UCSD-AML1 (cell line): ENCODE data around the gene DPP4.
"Not testable (repeated sequence)": the region's sequence is repeated elsewhere in the genome, so short reads cannot be mapped to it uniquely, and the experiment has no call there.

ENCODE experiments used
- DNase-seq: peaks from one replicate; lab custom pipeline; 2025; ENCODE audit not compliant: unreplicated experiment; lab: John Stamatoyannopoulos, UW

The DPP4 gene

GRCh38 chr2:162060532-162060931 is 13.5 kb downstream of the DPP4 start:
- no peak for DNase-seq

DNA sequence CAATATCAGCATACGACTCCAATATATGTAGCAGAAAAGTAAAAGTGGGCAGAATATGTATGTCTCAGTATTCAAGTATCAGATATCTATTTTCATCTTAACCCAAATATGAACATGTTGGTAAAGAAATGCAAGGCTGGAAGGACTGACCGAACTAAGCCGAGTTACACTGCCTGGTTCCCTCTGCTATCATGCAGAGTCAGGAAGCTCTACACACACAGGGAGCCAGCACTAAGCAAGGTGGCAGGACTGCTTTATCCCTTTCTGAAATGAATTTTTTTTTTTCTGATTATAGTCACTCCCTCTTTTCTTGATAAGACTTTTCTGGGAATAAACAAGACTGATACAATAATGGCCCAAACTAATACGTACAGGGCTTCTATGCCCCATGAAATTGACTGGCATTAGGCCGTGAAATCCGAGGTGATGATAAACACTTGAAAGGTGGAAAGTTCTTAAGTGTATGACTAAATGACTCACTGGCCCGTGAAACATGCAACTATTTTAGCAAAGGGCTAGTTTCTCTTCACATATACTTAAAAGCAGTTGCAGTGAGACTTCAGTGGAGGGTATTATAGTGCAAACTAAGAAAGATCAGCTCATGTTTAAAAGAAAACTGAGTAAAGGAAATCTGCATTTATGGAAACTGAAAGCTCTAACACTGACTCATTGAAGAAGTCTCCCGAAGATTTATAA is 14.9 kb downstream of the DPP4 start:
- DNase-seq, result no peak

GRCh38 chr2:162057426-162057825 is 16.6 kb downstream of the DPP4 start:
- DNase-seq, result no peak

DNA sequence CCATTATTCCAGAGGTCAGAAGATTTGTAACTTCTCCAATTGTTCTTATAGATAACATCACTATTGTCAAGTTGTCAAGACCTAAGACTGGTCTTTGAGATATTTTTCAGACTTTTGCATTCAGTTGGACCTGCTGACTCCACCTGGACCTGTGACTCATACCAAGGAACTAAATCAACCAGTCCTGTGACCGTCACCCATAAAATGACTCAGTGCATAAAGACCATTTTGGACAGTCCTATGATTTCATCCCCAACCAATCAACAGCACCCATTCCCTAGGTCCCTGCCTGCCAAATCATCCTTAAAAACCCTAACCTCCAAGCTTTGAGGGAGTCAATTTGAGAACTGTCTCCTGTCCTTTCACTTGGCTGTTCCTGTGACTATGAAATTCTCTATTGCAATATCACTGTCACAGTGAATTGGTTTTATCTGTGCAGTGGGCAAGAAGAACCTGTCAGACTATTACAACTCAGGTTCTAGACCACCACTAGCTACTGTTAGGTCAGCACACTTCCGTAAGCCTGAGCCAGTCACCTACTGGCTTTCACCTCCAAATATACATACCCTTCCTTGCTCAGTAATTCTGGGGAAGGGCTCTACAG is 17.1 kb downstream of the DPP4 start:
- no peak for DNase-seq

DNA sequence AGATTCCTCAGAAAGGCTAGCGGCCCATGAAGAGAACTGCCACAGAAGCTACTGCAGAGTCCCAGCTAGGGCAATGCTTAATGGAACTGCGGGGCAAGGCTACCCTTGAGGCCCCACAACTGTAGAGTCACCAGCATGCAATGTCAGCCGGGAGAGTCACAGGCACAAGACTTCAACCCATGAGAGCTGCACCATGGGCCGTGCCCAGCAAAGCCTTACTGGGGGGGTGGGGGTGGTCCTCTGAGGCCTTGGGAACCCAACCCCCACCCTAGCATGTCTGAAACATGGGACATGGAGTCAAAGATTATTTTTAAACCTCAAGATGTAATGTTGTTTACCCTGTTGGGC is 20.2 kb downstream of the DPP4 start:
- no peak for DNase-seq

GRCh38 chr2:162053066-162053807 is 20.8 kb downstream of the DPP4 start:
- DNase-seq, result no peak

- no peak for DNase-seq
Measured at GRCh38 chr2:162050513-162050961, 23.5 kb downstream of the DPP4 start.

DNA sequence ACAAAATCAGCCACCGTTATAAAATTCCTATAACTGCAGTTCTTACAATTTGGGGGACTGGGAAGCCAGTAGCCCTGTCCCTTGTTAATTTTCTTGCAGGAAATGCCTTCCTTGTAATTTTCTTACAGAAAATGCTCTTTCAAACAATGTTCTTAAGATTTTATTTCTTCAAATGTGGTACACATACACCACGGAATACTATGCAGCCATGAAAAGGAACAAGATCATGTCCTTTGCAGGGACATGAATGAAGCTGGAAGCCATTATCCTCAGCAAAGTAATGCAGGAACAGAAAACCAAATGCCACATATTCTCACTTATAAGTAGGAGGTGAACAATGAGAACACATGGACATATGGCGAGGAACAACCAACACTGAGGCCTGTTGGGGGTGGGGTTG is 24.9 kb downstream of the DPP4 start:
- DNase-seq, result not testable (repeated sequence)

GRCh38 chr2:162044586-162044985 is 29.4 kb downstream of the DPP4 start:
- no peak for DNase-seq

GRCh38 chr2:162043132-162043531 is 30.9 kb downstream of the DPP4 start:
- DNase-seq, result no peak

DNA sequence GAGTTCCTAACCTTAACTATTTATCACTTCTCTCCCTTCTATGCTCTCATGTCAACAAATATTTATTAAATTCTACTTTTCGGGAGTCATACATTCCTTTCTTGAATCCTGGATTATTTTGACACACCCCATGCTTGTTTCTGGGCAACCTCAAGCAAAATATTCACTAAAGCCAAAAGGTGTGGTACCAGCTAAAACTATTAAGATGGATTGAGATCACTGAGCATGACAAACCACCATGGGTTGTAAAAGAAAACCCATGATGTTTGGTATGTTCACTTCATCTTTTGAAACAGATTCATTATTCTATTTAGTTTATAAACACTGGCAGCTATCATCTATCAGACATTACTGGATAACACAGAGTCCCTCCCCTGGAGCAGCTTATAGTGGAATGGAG is 32.5 kb downstream of the DPP4 start:
- no peak for DNase-seq

- DNase-seq, result no peak
Measured at GRCh38 chr2:162038725-162039124, 35.3 kb downstream of the DPP4 start.

- DNase-seq, result no peak
Measured at GRCh38 chr2:162037886-162038285, 36.1 kb downstream of the DPP4 start.

DNA sequence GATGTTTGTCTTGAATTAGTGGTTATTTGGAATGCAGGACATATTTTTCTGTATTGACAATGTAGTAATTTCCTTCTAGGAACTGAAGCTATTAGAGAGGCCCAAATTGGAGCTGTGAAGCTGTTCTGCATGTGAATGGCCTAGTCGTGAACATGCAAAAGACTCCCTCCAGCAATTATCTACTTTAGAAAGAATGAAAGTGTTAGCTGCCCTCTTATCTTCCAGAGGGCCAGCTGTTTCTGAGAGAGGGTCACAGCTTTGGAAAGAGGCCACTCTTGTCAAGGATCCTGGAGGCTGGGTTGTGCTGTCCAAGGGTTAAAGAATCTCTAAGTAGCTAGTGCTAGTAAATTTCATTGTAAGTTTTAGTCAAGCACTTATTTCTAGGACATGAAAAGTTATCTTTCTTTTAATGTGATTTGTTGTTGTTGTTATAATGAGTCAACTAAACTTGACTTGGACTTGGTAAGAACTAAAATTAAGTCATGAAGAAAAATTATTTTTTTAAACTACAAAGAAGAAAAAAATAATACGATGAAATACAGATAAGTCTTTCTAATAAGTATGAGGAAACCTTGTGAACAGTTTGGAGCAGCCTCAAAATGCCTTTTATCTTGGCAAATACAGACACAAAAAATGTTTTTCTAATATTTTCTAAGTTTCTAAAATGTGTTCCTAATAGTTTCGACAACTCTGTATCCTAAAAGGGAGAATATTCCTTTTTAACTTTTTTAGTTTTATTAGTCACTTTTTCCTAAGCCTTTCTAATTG is 36.8 kb downstream of the DPP4 start:
- no peak for DNase-seq

GRCh38 chr2:162035981-162036380 is 38.0 kb downstream of the DPP4 start:
- no peak for DNase-seq

- no peak for DNase-seq
Measured at GRCh38 chr2:162030363-162031190, 43.4 kb downstream of the DPP4 start.

GRCh38 chr2:162029287-162029901 is 44.6 kb downstream of the DPP4 start:
- DNase-seq, result no peak

DNA sequence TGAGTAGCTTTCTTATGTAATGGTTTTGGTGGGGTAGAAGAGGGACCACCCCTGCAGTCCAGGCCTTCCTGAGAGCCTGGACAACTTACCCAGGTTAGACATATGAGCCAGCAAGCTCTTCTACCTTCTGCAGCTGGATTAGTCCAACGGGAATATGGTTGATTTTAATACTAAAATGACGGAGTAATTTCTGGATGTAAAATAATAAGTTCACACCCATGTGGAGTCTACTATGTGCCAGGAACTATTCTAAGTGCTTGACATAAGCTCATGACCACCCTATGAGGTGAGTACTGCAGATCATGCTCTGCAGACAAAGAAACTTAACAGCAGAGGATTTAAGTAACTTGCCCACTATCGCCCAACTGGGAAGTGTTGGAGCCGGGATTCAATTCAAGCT is 45.5 kb downstream of the DPP4 start:
- no peak for DNase-seq

- no peak for DNase-seq
Measured at GRCh38 chr2:162025121-162025911, 48.7 kb downstream of the DPP4 start.
